Measurements from ENCODE around the gene TPM1.

The TPM1 gene

DNA sequence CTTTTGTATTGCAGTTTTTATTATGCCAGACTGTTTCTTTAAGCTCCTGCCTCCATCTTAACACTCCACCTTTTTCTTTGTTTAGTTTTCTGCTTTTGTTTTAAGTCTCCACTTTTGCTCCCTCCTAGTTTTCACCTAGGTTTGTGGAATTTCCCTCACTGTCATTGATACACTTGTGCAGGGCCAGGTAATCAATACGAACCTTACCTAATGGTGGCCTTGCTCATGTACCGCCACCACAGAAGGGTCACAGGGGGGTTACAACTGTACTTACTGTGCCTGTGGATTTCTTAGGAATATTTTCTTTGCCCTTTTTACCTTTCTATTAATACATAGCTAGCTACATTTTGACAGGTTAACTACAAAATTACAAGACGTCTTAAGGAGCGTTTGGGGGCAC, 43.4 kb upstream of the TPM1 start:
- H3K4me3 ChIP-seq (replicated peaks; ENCODE audit: low read depth, low read length) = no peak overlapping the region
- no peak for DNase-seq (ENCODE audit: low read depth)
- TF ChIP-seq, protein P1, sequence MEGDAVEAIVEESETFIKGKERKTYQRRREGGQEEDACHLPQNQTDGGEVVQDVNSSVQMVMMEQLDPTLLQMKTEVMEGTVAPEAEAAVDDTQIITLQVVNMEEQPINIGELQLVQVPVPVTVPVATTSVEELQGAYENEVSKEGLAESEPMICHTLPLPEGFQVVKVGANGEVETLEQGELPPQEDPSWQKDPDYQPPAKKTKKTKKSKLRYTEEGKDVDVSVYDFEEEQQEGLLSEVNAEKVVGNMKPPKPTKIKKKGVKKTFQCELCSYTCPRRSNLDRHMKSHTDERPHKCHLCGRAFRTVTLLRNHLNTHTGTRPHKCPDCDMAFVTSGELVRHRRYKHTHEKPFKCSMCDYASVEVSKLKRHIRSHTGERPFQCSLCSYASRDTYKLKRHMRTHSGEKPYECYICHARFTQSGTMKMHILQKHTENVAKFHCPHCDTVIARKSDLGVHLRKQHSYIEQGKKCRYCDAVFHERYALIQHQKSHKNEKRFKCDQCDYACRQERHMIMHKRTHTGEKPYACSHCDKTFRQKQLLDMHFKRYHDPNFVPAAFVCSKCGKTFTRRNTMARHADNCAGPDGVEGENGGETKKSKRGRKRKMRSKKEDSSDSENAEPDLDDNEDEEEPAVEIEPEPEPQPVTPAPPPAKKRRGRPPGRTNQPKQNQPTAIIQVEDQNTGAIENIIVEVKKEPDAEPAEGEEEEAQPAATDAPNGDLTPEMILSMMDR (IDR thresholded peaks at IDR 0.05; ENCODE audit: low read length, missing control alignments) = no peak

DNA sequence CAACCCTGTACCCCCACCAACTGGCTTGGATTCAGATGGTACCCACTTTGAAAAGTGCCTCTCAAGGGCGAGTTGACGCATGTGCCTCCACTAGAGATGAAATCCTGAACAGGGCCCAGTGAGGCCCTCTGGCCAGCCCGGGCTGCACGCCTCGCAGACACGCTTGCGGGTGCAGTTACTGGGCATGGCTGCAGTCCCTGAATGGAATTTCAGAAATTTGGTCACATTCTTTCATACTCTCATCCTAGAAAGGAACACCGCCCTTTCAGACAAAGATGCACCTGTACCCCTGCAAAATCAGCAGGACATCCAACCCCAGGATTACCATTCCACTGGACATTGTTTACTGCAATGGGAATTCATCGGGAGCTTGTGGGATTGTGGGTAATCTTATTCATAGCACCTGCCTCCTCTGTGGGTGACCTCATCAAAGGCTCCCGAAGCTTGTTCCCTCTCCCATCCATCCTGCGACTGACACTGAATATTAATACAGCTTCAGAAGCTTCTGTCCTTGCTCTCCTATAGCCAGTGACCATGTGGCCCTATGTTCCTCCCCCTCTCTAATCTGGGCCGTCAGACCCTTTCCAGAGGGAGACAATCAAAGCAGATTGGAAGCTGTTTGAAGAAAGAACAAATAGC, 42.5 kb upstream of the TPM1 start:
- no peak for DNase-seq (ENCODE audit: low read depth)
- TF ChIP-seq, protein P1 (IDR thresholded peaks at IDR 0.05; ENCODE audit: low read length, missing control alignments) = no peak
- H3K4me3 ChIP-seq (replicated peaks; ENCODE audit: low read depth, low read length) = no peak overlapping the region

DNA sequence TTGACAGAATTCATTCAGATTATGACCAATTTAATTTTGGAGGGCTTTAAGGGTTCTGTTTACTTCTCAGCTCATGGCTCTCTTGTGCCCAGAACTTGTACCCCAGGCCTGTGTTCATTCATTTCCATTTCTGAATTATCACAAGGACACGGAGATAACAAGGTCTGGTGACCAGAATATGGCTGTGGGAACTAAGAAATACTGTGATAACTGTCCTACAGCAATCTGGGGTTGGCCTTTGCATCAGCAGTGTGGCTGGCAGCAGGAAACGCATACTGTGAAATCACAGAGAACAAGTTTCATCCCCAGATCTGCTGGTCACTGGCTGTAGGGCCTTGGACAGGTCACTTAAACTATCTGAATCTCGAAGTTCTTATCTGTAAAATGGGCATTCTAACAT, 41.8 kb upstream of the TPM1 start:
- DNase-seq (ENCODE audit: low read depth) = no peak
- H3K4me3 ChIP-seq (replicated peaks; ENCODE audit: low read depth, low read length) = no peak overlapping the region
- TF ChIP-seq, protein P1 (IDR thresholded peaks at IDR 0.05; ENCODE audit: low read length, missing control alignments) = no peak

- TF ChIP-seq, protein P1 (IDR thresholded peaks at IDR 0.05; ENCODE audit: low read length, missing control alignments) = no peak
- DNase-seq (ENCODE audit: low read depth) = no peak
- no peak overlapping the region for H3K4me3 ChIP-seq (replicated peaks; ENCODE audit: low read depth, low read length)
Measured at GRCh38 chr15:63004211-63004610, 38.3 kb upstream of the TPM1 start.

GRCh38 chr15:63006032-63006878, 36.3 kb upstream of the TPM1 start:
- TF ChIP-seq, protein P1 (IDR thresholded peaks at IDR 0.05; ENCODE audit: low read length, missing control alignments) = no peak

GRCh38 chr15:63008333-63009049, 34.1 kb upstream of the TPM1 start:
- DNase-seq (ENCODE audit: low read depth) = no peak
- TF ChIP-seq, protein P1 (IDR thresholded peaks at IDR 0.05; ENCODE audit: low read length, missing control alignments) = no peak

More at GRCh38 chr15:63006032-63006878, 36.3 kb upstream of the TPM1 start:
- H3K4me3 ChIP-seq (replicated peaks; ENCODE audit: low read depth, low read length) = no peak overlapping the region
- no peak for DNase-seq (ENCODE audit: low read depth)

More at GRCh38 chr15:63008333-63009049, 34.1 kb upstream of the TPM1 start:
- no peak overlapping the region for H3K4me3 ChIP-seq (replicated peaks; ENCODE audit: low read depth, low read length)

Measured in fibroblast of pulmonary artery (primary cell).